A673 (cell line): ENCODE results near the gene CBX4. TPM values are rescaled to one million over a fixed set of nuclear protein-coding genes. Genes with fewer than 3 reads are reported as not detected.
A peak's percentile ranks its signal among the peaks of the same experiment; 100 is the strongest.

Source experiments
- BruUV-seq: library from RNA; stranded (reverse); fragments of 400-500 nt; replicated peaks from 2 replicates; lab custom pipeline; 2021; lab: Mats Ljungman, UMichigan
- CTCF ChIA-PET: fragments of 300-600 bp; sonication (Branson Sonifier 250); formaldehyde crosslinking; loops from one replicate; lab custom pipeline; 2022; ENCODE audit warnings: antibody characterized with exemption; lab: Charles Lee
- POLR2A ChIA-PET: fragments of 300-600 bp; sonication (Branson Sonifier 250); formaldehyde crosslinking; loops from one replicate; lab custom pipeline; 2022; ENCODE audit warnings: antibody characterized with exemption; ENCODE audit not compliant: low non-redundant PET; lab: Charles Lee
- DNase-seq: peaks from one replicate; pipeline ENCODE4 v3.0.0-alpha.2; 2015; ENCODE audit warnings: low spot score
- H3K27ac ChIP-seq: fragments of 200-600 bp; sonication (generic); 2 replicates; pipeline ENCODE4 v1.5.1; 2016; ENCODE audit warnings: mixed run types, low read depth, mild to moderate bottlenecking, mixed read lengths, antibody characterized with exemption, low read length; ENCODE audit not compliant: poor library complexity, severe bottlenecking
- H3K27me3 ChIP-seq: fragments of 200-600 bp; sonication (generic); replicated peaks from 2 replicates; pipeline ENCODE4 v1.6.1; 2017; ENCODE audit warnings: mixed run types, low read depth, mild to moderate bottlenecking, mixed read lengths, antibody characterized with exemption, low read length; ENCODE audit not compliant: insufficient read depth, poor library complexity
- H3K36me3 ChIP-seq: fragments of 200-600 bp; sonication (generic); 2 replicates; pipeline ENCODE4 v1.6.1; 2016; ENCODE audit warnings: mixed run types, mild to moderate bottlenecking, mixed read lengths, antibody characterized with exemption, low read length; ENCODE audit not compliant: insufficient read depth, poor library complexity, severe bottlenecking
- H3K4me1 ChIP-seq: fragments of 200-600 bp; sonication (generic); 2 replicates; pipeline ENCODE4 v1.6.1; 2017; ENCODE audit warnings: mixed run types, mild to moderate bottlenecking, mixed read lengths, antibody characterized with exemption, low read length; ENCODE audit not compliant: insufficient read depth, poor library complexity, severe bottlenecking
- H3K4me3 ChIP-seq: fragments of 200-600 bp; sonication (generic); 2 replicates; pipeline ENCODE4 v1.5.1; 2016; ENCODE audit warnings: low read depth, mixed run types, mild to moderate bottlenecking, mixed read lengths, low read length; ENCODE audit not compliant: poor library complexity, severe bottlenecking
- H3K9me3 ChIP-seq: fragments of 200-600 bp; sonication (generic); 2 replicates; pipeline ENCODE4 v1.6.1; 2016; ENCODE audit warnings: mixed run types, low read depth, mild to moderate bottlenecking, mixed read lengths, antibody characterized with exemption, low read length; ENCODE audit not compliant: poor library complexity, severe bottlenecking
- EZH2 ChIP-seq: fragments of 200-600 bp; sonication (generic); IDR thresholded peaks from 2 replicates; pipeline ENCODE4 v1.6.1; 2017; ENCODE audit warnings: borderline replicate concordance, low read depth, mild to moderate bottlenecking, mixed read lengths, antibody characterized with exemption, low read length; ENCODE audit not compliant: poor library complexity, severe bottlenecking
- intact Hi-C: fragments of 100-400 bp; cut with micrococcal nuclease; formaldehyde crosslinking; loops from one replicate; pipeline ENCODE4 v1.10.0; 2022; ENCODE audit not compliant: unreplicated experiment
- total RNA-seq: library from RNA; stranded (reverse); gene quantifications from 2 replicates; pipeline ENCODE4 v1.2.3, GENCODE V29; 2021
- TF ChIP-seq, protein P1 (sequence below): fragments of 300-800, 200-600 bp; sonication (generic); conservative IDR thresholded peaks from 2 replicates; pipeline ENCODE4 v1.5.1; 2017; ENCODE audit warnings: low read depth, mild to moderate bottlenecking, antibody characterized with exemption, low read length, moderate library complexity, mixed read lengths

The CBX4 gene
- total RNA-seq, 1 experiment from 2014 or later = 42.6 TPM

DNA sequence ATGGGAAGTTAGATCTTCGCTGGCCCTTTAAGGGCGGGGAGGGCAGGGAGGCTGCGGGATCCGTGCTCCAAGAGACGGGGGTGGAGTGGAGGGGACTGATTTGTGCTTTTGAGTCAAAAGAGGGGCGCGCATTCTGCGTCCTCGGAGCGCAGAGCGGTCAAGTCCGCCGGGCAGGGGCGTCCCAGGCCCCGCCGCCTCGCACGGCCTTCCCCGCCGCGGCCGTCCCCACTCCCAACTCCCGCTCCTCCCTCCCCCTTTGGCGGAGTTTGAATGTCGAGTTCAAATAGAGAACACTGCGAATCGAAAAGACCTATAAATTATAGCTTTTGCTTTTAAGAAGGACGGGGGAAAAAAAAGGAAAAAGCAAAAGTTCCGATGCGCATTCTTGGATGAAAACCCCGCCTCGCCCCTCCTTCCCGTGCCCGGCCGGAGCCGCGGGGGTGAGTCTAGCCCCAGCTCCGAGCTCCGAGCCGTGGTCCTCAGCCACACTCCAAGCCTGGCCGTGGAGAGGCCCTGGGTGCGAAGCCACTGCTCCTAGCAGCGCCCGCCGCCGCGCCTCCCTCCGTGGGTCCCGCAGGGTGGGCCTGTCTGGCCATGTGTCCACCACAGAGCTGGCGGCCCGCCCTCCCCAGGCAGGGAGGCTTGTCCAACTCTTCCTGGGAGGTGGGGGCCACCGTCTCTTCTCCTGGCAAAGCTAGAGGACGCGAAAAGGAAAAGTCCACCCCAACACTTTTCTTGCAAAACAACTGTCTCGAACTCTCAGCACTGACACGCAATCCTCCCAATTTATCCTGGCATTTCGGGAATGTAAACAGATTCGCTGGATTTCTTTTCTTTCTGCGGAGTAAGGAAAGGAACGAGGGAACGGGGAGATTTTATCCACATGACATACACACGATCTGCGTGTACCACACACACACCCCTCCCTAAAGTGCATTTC is 46.0 kb downstream of the CBX4 start:
- Histone ChIP-seq H3K9me3 (no peaks in the 10 kb centered on the region), H3K36me3 (peaks cover 15% of the 10 kb centered on the region), H3K27me3 (peaks cover 22% of the 10 kb centered on the region), H3K27ac (peak overlapping the region; percentile 76), H3K4me1 (peaks cover 58% of the 10 kb centered on the region), H3K4me3 (peak overlapping the region; percentile 42)
- DNase-seq = peak; percentile 33
- TF ChIP-seq, protein P1, sequence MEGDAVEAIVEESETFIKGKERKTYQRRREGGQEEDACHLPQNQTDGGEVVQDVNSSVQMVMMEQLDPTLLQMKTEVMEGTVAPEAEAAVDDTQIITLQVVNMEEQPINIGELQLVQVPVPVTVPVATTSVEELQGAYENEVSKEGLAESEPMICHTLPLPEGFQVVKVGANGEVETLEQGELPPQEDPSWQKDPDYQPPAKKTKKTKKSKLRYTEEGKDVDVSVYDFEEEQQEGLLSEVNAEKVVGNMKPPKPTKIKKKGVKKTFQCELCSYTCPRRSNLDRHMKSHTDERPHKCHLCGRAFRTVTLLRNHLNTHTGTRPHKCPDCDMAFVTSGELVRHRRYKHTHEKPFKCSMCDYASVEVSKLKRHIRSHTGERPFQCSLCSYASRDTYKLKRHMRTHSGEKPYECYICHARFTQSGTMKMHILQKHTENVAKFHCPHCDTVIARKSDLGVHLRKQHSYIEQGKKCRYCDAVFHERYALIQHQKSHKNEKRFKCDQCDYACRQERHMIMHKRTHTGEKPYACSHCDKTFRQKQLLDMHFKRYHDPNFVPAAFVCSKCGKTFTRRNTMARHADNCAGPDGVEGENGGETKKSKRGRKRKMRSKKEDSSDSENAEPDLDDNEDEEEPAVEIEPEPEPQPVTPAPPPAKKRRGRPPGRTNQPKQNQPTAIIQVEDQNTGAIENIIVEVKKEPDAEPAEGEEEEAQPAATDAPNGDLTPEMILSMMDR = no peak
- TF ChIP-seq EZH2 = no peak
- BruUV-seq = no TSS peak
- intact Hi-C loops = loop anchor here (5.0 kb wide), 3 partner anchors 44 to 199 kb away; partner anchors contain the start of gene CBX4
- CTCF ChIA-PET = interaction anchor here (0.6 to 1.1 kb wide), 3 partner anchors 18 to 133 kb away, joined by 3 read pairs; no protein-coding TSS in a partner anchor
- POLR2A ChIA-PET = interaction anchor here (0.5 kb wide), 1 partner anchor 18 kb away, joined by 9 read pairs; no protein-coding TSS in a partner anchor

DNA sequence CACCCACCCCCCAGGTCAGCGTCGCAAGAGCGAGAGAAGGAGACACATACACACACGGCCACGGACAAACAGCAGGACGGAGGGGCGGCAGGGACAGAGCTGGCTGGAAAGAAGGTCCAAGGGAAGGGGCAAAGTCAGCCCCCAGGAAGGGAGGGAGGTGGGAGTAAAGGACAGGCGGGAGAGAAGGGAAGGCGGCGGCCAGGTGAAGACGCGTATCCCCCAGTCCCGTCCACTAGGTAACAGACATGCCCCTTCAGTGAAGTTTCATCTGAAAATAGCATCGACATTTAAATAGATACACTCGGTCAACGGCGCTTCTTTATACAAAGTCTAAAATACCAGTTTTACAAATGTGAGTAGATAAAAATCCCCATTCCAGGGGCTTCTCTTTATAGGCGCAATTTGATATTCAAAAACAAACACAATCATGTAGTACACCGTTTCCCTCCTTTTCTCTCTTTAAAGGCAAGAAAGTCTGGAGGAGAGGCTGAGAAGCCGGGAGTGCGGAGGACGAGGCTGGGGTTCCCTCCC is 46.8 kb downstream of the CBX4 start:
- Histone ChIP-seq H3K27ac (no peak overlapping the region), H3K4me3 (peak overlapping the region; percentile 42), H3K27me3 (peaks cover 22% of the 10 kb centered on the region), H3K36me3 (peaks cover 15% of the 10 kb centered on the region), H3K9me3 (no peaks in the 10 kb centered on the region), H3K4me1 (peaks cover 52% of the 10 kb centered on the region)
- BruUV-seq = no TSS peak
- POLR2A ChIA-PET = no interaction called here
- intact Hi-C loops = loop anchor here (5.0 kb wide), 3 partner anchors 45 to 200 kb away; partner anchors contain the start of gene CBX4
- DNase-seq = no peak
- TF ChIP-seq EZH2 = no peak
- TF ChIP-seq, protein P1 = no peak
- CTCF ChIA-PET = interaction anchor here (0.6 kb wide), 1 partner anchor 134 kb away, joined by 3 read pairs; no protein-coding TSS in a partner anchor

DNA sequence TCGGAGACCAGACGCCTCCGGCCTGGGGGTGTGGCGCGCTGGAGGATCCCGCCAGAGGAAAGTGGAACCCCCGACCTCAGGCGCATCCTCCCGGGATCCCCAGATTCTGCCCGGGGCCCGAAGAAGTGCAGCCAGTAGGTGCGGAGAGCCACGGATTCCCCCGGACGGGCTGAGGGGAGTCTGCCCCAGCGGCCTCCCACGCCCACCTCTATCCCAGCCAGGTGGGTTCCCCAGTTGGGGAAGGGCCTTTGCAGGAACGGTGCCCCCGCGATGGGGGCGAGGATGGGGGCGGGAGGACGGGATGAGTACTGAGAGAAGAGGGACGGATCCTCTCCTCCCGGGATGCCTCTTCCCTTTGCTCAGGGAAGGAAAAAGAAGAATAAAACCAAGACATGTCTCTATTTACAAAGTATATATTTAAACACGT is 47.5 kb downstream of the CBX4 start:
- DNase-seq = no peak
- H3K4me1 ChIP-seq = peaks cover 52% of the 10 kb centered on the region
- no TSS peak for BruUV-seq
- ChIA-PET POLR2A (no interaction called here), CTCF (no interaction called here)
- intact Hi-C loops = loop anchor here (5.0 kb wide), 3 partner anchors 46 to 201 kb away; partner anchors contain the start of gene CBX4
- H3K9me3 ChIP-seq = no peaks in the 10 kb centered on the region
- peaks cover 15% of the 10 kb centered on the region for H3K36me3 ChIP-seq
- H3K27me3 ChIP-seq = peaks cover 22% of the 10 kb centered on the region
- H3K4me3 ChIP-seq = peak overlapping the region; percentile 24
- no peak overlapping the region for H3K27ac ChIP-seq
- TF ChIP-seq EZH2 = no peak
- TF ChIP-seq, protein P1 = no peak
